HEK293T (cell line): ENCODE measurements around the gene MYCBP2.

Experiments used
- CTCF ChIA-PET: fragments of 350-600 bp; formaldehyde crosslinking; extraction: SDS; loops from one replicate; lab custom pipeline; 2021; ENCODE audit warnings: antibody characterized with exemption, inconsistent platforms; lab: Yijun Ruan, JAX
- POLR2A ChIA-PET: fragments of 350-600 bp; formaldehyde crosslinking; extraction: SDS; loops from one replicate; lab custom pipeline; 2020; ENCODE audit warnings: antibody characterized with exemption, inconsistent platforms; lab: Yijun Ruan, JAX
- DNase-seq: peaks from one replicate; pipeline ENCODE4 v3.0.0; 2012; ENCODE audit warnings: mixed read lengths; ENCODE audit errors: extremely low spot score
- ARNT ChIP-seq: fragments of 450-650 bp; IDR thresholded peaks from 2 replicates; pipeline ENCODE4 v1.6.1; 2017; ENCODE audit warnings: mild to moderate bottlenecking
- BHLHE40 ChIP-seq: fragments of 450-650 bp; IDR thresholded peaks from 2 replicates; pipeline ENCODE4 v1.6.1; 2016; ENCODE audit warnings: mild to moderate bottlenecking, moderate library complexity, borderline replicate concordance
- CTBP1 ChIP-seq: fragments of 450-650 bp; IDR thresholded peaks from 2 replicates; pipeline ENCODE4 v1.6.1; 2016; ENCODE audit warnings: borderline replicate concordance
- ELF4 ChIP-seq: fragments of 450-650 bp; IDR thresholded peaks from 2 replicates; pipeline ENCODE4 v1.6.1; 2017; ENCODE audit warnings: antibody characterized with exemption
- FOXA1 ChIP-seq: fragments of 450-650 bp; IDR thresholded peaks from 2 replicates; pipeline ENCODE4 v1.6.1; 2016; ENCODE audit warnings: mild to moderate bottlenecking
- FOXK2 ChIP-seq: fragments of 450-650 bp; IDR thresholded peaks from 2 replicates; pipeline ENCODE4 v1.6.1; 2016; ENCODE audit warnings: mild to moderate bottlenecking
- FOXM1 ChIP-seq: fragments of 450-650 bp; IDR thresholded peaks from 2 replicates; pipeline ENCODE4 v1.6.1; 2017; ENCODE audit warnings: mild to moderate bottlenecking, borderline replicate concordance
- HDGF ChIP-seq: fragments of 450-650 bp; IDR thresholded peaks from 2 replicates; pipeline ENCODE4 v1.6.1; 2017; ENCODE audit warnings: antibody characterized with exemption, borderline replicate concordance
- L3MBTL2 ChIP-seq: fragments of 450-650 bp; conservative IDR thresholded peaks from 2 replicates; pipeline ENCODE4 v1.6.1; 2016; ENCODE audit warnings: mild to moderate bottlenecking
- LEF1 ChIP-seq: fragments of 450-650 bp; IDR thresholded peaks from 2 replicates; pipeline ENCODE4 v1.6.1; 2017; ENCODE audit warnings: mild to moderate bottlenecking, borderline replicate concordance
- NFRKB ChIP-seq: fragments of 450-650 bp; IDR thresholded peaks from 2 replicates; pipeline ENCODE4 v1.6.1; 2016; ENCODE audit warnings: mild to moderate bottlenecking, moderate library complexity
- PKNOX1 ChIP-seq: fragments of 450-650 bp; IDR thresholded peaks from 2 replicates; pipeline ENCODE4 v1.6.1; 2016
- SP1 ChIP-seq: fragments of 450-650 bp; IDR thresholded peaks from 2 replicates; pipeline ENCODE4 v1.6.1; 2017
- SUZ12 ChIP-seq: fragments of 450-650 bp; IDR thresholded peaks from 2 replicates; pipeline ENCODE4 v1.6.1; 2016; ENCODE audit warnings: mild to moderate bottlenecking
- TARDBP ChIP-seq: fragments of 450-650 bp; IDR thresholded peaks from 2 replicates; pipeline ENCODE4 v1.6.1; 2016
- ZNF384 ChIP-seq: fragments of 450-650 bp; IDR thresholded peaks from 2 replicates; pipeline ENCODE4 v1.6.1; 2016

Gene MYCBP2

GRCh38 chr13:77180011-77180410 is 146.9 kb downstream of the MYCBP2 start:
- DNase-seq: no peak
- ChIA-PET POLR2A (no interaction called here), CTCF (no interaction called here)
- TF ChIP-seq FOXM1 (no peak), ARNT (no peak), L3MBTL2 (no peak), FOXA1 (no peak), TARDBP (no peak), FOXK2 (no peak), CTBP1 (no peak), LEF1 (no peak), SP1 (no peak), SUZ12 (no peak), NFRKB (no peak), PKNOX1 (no peak), ZNF384 (no peak)

GRCh38 chr13:77177646-77178045 is 149.2 kb downstream of the MYCBP2 start:
- no peak for DNase-seq
- CTCF ChIA-PET: no interaction called here
- TF ChIP-seq ELF4: no peak
- TF ChIP-seq CTBP1: no peak
- TF ChIP-seq SP1: no peak
- no peak for TF ChIP-seq LEF1
- TF ChIP-seq FOXM1: no peak
- no peak for TF ChIP-seq SUZ12
- TF ChIP-seq NFRKB: no peak
- no peak for TF ChIP-seq ARNT
- no peak for TF ChIP-seq ZNF384
- POLR2A ChIA-PET: no interaction called here

GRCh38 chr13:77176350-77176749 is 150.5 kb downstream of the MYCBP2 start:
- CTCF ChIA-PET: interaction anchor here (1.1 kb wide), 1 partner anchor 141 kb away, joined by 3 read pairs; no protein-coding TSS in a partner anchor
- DNase-seq: no peak
- no peak for TF ChIP-seq SP1
- TF ChIP-seq FOXM1: no peak
- no peak for TF ChIP-seq LEF1
- no peak for TF ChIP-seq FOXK2
- TF ChIP-seq HDGF: no peak
- no peak for TF ChIP-seq ARNT
- no peak for TF ChIP-seq ELF4
- POLR2A ChIA-PET: no interaction called here

GRCh38 chr13:77172650-77173049 is 154.2 kb downstream of the MYCBP2 start:
- POLR2A ChIA-PET: no interaction called here
- no peak for DNase-seq
- CTCF ChIA-PET: interaction anchor here (0.6 kb wide), 1 partner anchor 172 kb away, joined by 3 read pairs; no protein-coding TSS in a partner anchor
- TF ChIP-seq ZNF384 (no peak), NFRKB (no peak), SUZ12 (no peak), SP1 (no peak), TARDBP (no peak), HDGF (no peak), FOXA1 (no peak)

- no peak for TF ChIP-seq FOXA1
- no peak for TF ChIP-seq ZNF384
- TF ChIP-seq SUZ12: no peak
- TF ChIP-seq BHLHE40: no peak
- TF ChIP-seq CTBP1: no peak
- DNase-seq: no peak
- ChIA-PET CTCF (no interaction called here), POLR2A (no interaction called here)
These were observed 155.4 kb downstream of the MYCBP2 start for GRCh38 chr13:77171451-77171850.

- POLR2A ChIA-PET: no interaction called here
These were observed 158.7 kb downstream of the MYCBP2 start for GRCh38 chr13:77168237-77168636.

GRCh38 chr13:77150651-77151050 is 176.2 kb downstream of the MYCBP2 start:
- no peak for DNase-seq

More at GRCh38 chr13:77168237-77168636, 158.7 kb downstream of the MYCBP2 start:
- no peak for DNase-seq
- CTCF ChIA-PET: no interaction called here
- no peak for TF ChIP-seq SUZ12
- no peak for TF ChIP-seq FOXA1
- TF ChIP-seq BHLHE40: no peak
- TF ChIP-seq HDGF: no peak
- TF ChIP-seq LEF1: no peak
- TF ChIP-seq FOXM1: no peak
- no peak for TF ChIP-seq FOXK2
- no peak for TF ChIP-seq L3MBTL2
- no peak for TF ChIP-seq ZNF384
- TF ChIP-seq TARDBP: no peak

GRCh38 chr13:77143431-77143830 is 183.5 kb downstream of the MYCBP2 start:
- CTCF ChIA-PET: no interaction called here
- TF ChIP-seq SP1 (no peak), CTBP1 (no peak), L3MBTL2 (no peak), TARDBP (no peak), ARNT (no peak), NFRKB (no peak), BHLHE40 (no peak), SUZ12 (no peak), ELF4 (no peak), FOXM1 (no peak), LEF1 (no peak), PKNOX1 (no peak), HDGF (no peak), ZNF384 (no peak), FOXK2 (no peak), FOXA1 (no peak)
- DNase-seq: no peak
- POLR2A ChIA-PET: no interaction called here

More at GRCh38 chr13:77150651-77151050, 176.2 kb downstream of the MYCBP2 start:
- ChIA-PET POLR2A (no interaction called here), CTCF (no interaction called here)
- TF ChIP-seq ZNF384 (no peak), FOXA1 (no peak), L3MBTL2 (no peak), NFRKB (no peak), ARNT (no peak)
